Stomach (tissue), 9 donors: ENCODE data around the gene DNAH6. TPM values are rescaled to one million over a fixed set of nuclear protein-coding genes. Genes with fewer than 3 reads are reported as not detected.

Source experiments
- DNase-seq, 2 donors: peaks; one replicate each; pipeline versions ENCODE4 v3.0.0 to v3.0.0-alpha.2; 2013 to 2019
- H3K27ac ChIP-seq, 5 donors: fragments of 200-600 bp in 4 of 5; sonication (generic) in 4 of 5; one replicate each; pipeline ENCODE4 v1.5.1; 2013 to 2019; ENCODE audit warnings: mild to moderate bottlenecking in 1 of 5, moderate library complexity in 1 of 5
- H3K27me3 ChIP-seq, 3 donors: fragments of 200-600 bp; sonication (generic); one replicate each; pipeline ENCODE4 v1.5.1; 2017 to 2019; ENCODE audit warnings: mixed run types in 1 of 3
- H3K36me3 ChIP-seq, 4 donors: fragments of 200-600 bp; sonication (generic); 1 replicate in 3 of 4; 2 replicates in 1 of 4; pipeline ENCODE4 v1.5.1; 2016 to 2019
- H3K4me1 ChIP-seq, 4 donors: fragments of 200-600 bp; sonication (generic); one replicate each; pipeline ENCODE4 v1.5.1; 2016 to 2019
- H3K4me3 ChIP-seq, 4 donors: fragments of 200-600 bp; sonication (generic) in 3 of 4; one replicate each; pipeline ENCODE4 v1.5.1; 2016 to 2019; ENCODE audit warnings: mild to moderate bottlenecking in 1 of 4
- H3K9me3 ChIP-seq, 4 donors: fragments of 200-600 bp; sonication (generic); one replicate each; pipeline ENCODE4 v1.5.1; 2016 to 2019
- EP300 ChIP-seq: sonication (generic); formaldehyde crosslinking; IDR thresholded peaks from one replicate; pipeline ENCODE4 v1.6.1; 2017; ENCODE audit warnings: antibody characterized with exemption
- POLR2A ChIP-seq, 4 donors: fragments of 450-650 bp; IDR thresholded peaks; one replicate each; pipeline ENCODE4 v1.6.1; 2016; ENCODE audit warnings: antibody characterized with exemption in 4 of 4, control low read depth in 2 of 4, mild to moderate bottlenecking in 1 of 4, moderate library complexity in 1 of 4
- POLR2AphosphoS5 ChIP-seq, 3 donors: sonication (generic); formaldehyde crosslinking; IDR thresholded peaks; one replicate each; pipeline ENCODE4 v1.6.1; 2016; ENCODE audit warnings: antibody characterized with exemption in 3 of 3
- WGBS, 5 donors: extraction: QIAGEN DNeasy Blood & Tissue Kit in 3 of 5; methylation state at CpG; one replicate each; pipeline versions ENCODE4 v1.1.5 to v1.1.7; 2013 to 2018; 5-methylcytosine and 5-hydroxymethylcytosine counted together
- intact Hi-C: fragments of 100-400 bp; cut with DNase I; formaldehyde crosslinking; loops from one replicate; pipeline ENCODE4 v1.15.1; 2023; ENCODE audit warnings: low total_unique reads
- polyA plus RNA-seq, 3 donors: library from polyadenylated mRNA; stranded (reverse); fragments of 200-250 nt; gene quantifications; one replicate each; pipeline ENCODE4 v1.2.3, GENCODE V29; 2013
- total RNA-seq, 5 donors: library from RNA; depleted of rRNA; stranded (reverse); fragments of >200 nt; gene quantifications; one replicate each; pipeline versions ENCODE4 v1.1.0 to v1.2.3, GENCODE V29; 2014 to 2016
- TF ChIP-seq, protein P1 (sequence below), 7 experiments: fragments of 450-650 bp in 4 of 7; fragments of 200-600 bp in 3 of 7; sonication (generic) in 3 of 7; IDR thresholded peaks; one replicate each; pipeline ENCODE4 v1.5.1; 2016 to 2019; ENCODE audit warnings: antibody characterized with exemption in 7 of 7, control low read depth in 2 of 7, mild to moderate bottlenecking in 1 of 7
- donor health status: healthy with polysubstance abuse.
- donor health status: Bipolar disorder and iron deficiency.
- donor health status: healthy.

DNAH6 gene
- total and polyA plus RNA-seq, 8 donors: 0.15 to 4.5 (median 0.44) TPM

DNA sequence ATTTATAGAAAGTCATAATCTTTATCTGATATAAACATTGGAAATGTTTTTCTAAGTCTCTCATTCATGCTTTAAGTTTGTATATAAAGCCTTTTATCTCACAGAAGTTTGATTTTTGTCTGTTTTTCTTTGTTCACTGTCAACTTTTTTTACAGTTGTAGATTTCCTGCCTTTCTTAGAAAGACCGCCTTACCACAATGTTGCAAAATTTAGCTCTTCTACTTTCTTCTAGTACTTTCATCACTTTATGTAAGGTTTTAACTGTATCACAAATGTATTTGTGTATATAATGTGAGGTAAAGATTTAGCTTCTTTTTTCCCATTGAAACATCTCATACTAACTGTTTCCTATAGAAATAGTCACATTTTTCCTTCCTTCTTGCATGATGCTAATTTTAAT, 136.1 kb downstream of the DNAH6 start:
- TF ChIP-seq, protein P1, sequence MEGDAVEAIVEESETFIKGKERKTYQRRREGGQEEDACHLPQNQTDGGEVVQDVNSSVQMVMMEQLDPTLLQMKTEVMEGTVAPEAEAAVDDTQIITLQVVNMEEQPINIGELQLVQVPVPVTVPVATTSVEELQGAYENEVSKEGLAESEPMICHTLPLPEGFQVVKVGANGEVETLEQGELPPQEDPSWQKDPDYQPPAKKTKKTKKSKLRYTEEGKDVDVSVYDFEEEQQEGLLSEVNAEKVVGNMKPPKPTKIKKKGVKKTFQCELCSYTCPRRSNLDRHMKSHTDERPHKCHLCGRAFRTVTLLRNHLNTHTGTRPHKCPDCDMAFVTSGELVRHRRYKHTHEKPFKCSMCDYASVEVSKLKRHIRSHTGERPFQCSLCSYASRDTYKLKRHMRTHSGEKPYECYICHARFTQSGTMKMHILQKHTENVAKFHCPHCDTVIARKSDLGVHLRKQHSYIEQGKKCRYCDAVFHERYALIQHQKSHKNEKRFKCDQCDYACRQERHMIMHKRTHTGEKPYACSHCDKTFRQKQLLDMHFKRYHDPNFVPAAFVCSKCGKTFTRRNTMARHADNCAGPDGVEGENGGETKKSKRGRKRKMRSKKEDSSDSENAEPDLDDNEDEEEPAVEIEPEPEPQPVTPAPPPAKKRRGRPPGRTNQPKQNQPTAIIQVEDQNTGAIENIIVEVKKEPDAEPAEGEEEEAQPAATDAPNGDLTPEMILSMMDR (IDR thresholded peaks at IDR 0.05): no peak
- TF ChIP-seq POLR2AphosphoS5 (IDR thresholded peaks at IDR 0.05) (no peak), EP300 (no peak), POLR2A (IDR thresholded peaks at IDR 0.05) (no peak)
- intact Hi-C loops: loop anchor here (10.0 kb wide), 1 partner anchor 212 kb away; no protein-coding TSS in a partner anchor
- H3K4me3 ChIP-seq: no peak overlapping the region
- DNase-seq: no peak
- 72 to 93% (median 83%) methylated on average over 1 of the region's 1 CpG for WGBS, 5 donors
- no peaks in the 10 kb centered on the region for H3K36me3 ChIP-seq
- no peak overlapping the region for H3K27ac ChIP-seq
- H3K9me3 ChIP-seq: no peaks in the 10 kb centered on the region
- no peaks in the 10 kb centered on the region for H3K27me3 ChIP-seq
- H3K4me1 ChIP-seq: no peaks in the 10 kb centered on the region

DNA sequence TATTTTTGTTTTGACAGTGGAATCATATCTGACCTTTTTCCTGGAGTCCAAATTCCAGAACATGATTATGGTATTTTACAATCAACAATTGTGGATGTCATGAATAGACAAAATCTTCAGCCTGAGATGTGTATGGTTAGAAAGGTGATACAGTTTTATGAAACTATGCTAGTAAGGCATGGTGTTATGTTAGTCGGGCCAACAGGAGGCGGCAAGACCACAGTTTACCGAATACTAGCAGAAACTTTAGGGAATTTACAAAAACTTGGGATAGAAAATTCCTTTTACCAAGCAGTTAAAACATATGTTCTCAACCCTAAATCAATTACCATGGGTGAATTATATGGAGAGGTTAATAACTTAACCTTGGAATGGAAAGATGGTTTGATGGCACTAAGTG, 137.0 kb downstream of the DNAH6 start:
- H3K27me3 ChIP-seq: no peaks in the 10 kb centered on the region
- H3K9me3 ChIP-seq: no peaks in the 10 kb centered on the region
- H3K36me3 ChIP-seq: no peaks in the 10 kb centered on the region
- no peak overlapping the region for H3K27ac ChIP-seq
- no peak for TF ChIP-seq EP300
- TF ChIP-seq POLR2AphosphoS5 (IDR thresholded peaks at IDR 0.05): no peak
- intact Hi-C loops: loop anchor here (10.0 kb wide), 1 partner anchor 211 kb away; no protein-coding TSS in a partner anchor
- no peak for DNase-seq
- WGBS, 5 donors: 92 to 99% (median 93%) methylated on average over 3 of the region's 3 CpGs
- no peak overlapping the region for H3K4me3 ChIP-seq
- no peaks in the 10 kb centered on the region for H3K4me1 ChIP-seq

DNA sequence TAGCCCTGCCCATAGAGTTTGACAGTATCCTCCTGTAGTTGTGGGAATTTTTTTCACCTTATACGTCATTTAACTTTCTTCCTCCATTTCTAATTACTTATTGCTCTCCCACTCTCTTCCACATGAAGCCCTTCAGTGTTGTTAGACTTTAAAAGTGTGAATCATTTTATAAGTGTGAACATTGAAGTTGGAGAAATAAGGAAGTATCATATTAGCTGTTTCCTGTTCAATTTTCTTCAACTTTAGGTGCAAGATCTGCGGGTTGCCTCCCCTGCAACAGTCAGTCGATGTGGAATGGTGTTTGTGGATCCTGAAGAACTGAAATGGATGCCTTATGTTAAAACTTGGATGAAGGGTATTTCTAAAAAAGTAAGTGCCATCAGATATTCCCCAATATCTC, 138.1 kb downstream of the DNAH6 start:
- Histone ChIP-seq H3K9me3 (no peaks in the 10 kb centered on the region), H3K36me3 (no peaks in the 10 kb centered on the region), H3K27ac (no peak overlapping the region), H3K27me3 (no peaks in the 10 kb centered on the region), H3K4me3 (no peak overlapping the region), H3K4me1 (no peaks in the 10 kb centered on the region)
- no peak for TF ChIP-seq POLR2A (IDR thresholded peaks at IDR 0.05)
- TF ChIP-seq, protein P1 (IDR thresholded peaks at IDR 0.05): no peak
- no peak for TF ChIP-seq EP300
- no peak for TF ChIP-seq POLR2AphosphoS5 (IDR thresholded peaks at IDR 0.05)
- WGBS, 5 donors: 82 to 89% (median 86%) methylated on average over 3 of the region's 3 CpGs
- intact Hi-C loops: loop anchor here (10.0 kb wide), 1 partner anchor 210 kb away; no protein-coding TSS in a partner anchor
- DNase-seq: no peak

DNA sequence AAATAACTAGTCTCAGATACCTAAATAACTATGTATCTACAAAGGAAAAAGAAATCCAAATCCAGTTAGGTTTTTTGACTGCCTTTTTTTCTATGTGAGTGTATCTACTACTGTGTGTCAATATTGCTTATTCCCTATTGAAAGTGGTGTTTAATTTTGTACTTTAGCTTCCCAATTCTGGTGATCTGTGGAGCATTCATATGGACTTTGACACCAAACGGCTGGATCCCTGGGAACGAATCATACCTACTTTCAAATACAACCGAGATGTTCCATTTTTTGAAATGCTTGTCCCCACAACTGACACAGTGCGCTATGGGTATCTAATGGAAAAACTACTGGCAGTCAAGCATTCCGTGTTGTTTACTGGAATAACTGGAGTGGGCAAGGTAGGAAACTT, 152.8 kb downstream of the DNAH6 start:
- Histone ChIP-seq H3K4me1 (no peaks in the 10 kb centered on the region), H3K4me3 (no peak overlapping the region), H3K36me3 (no peaks in the 10 kb centered on the region), H3K27me3 (no peaks in the 10 kb centered on the region), H3K9me3 (peaks cover 0 to 4% (median 0%) of the 10 kb centered on the region in 4 donors), H3K27ac (no peak overlapping the region)
- DNase-seq: no peak
- intact Hi-C loops: no loop called here
- 78 to 94% (median 87%) methylated on average over 5 of the region's 5 CpGs for WGBS, 5 donors
- no peak for TF ChIP-seq POLR2A (IDR thresholded peaks at IDR 0.05)
- TF ChIP-seq, protein P1 (IDR thresholded peaks at IDR 0.05): no peak
- TF ChIP-seq EP300: no peak
- no peak for TF ChIP-seq POLR2AphosphoS5 (IDR thresholded peaks at IDR 0.05)

DNA sequence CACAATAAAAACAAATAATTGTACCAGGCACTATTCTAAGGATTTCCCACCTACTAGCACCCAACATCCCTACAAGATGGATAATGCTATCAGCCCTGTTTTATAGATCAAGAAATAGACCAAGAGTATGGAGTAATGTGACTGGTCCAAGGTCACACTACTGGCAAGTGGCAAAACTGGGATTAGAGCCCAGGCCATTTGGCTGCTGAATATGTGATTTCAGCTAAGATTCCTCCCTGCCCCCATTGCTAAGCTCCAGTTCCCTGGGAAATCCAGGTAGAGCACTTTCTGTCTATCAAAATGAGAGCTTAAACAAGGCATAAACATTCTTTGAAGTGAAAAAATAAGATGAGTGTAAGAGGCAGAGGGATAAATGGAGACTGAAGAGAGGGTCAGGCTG, 157.8 kb downstream of the DNAH6 start:
- no peak for DNase-seq
- no peak overlapping the region for H3K4me3 ChIP-seq
- H3K27me3 ChIP-seq: no peaks in the 10 kb centered on the region
- no peaks in the 10 kb centered on the region for H3K4me1 ChIP-seq
- intact Hi-C loops: no loop called here
- H3K9me3 ChIP-seq: no peaks in the 10 kb centered on the region
- TF ChIP-seq EP300 (no peak), POLR2A (IDR thresholded peaks at IDR 0.05) (no peak), POLR2AphosphoS5 (IDR thresholded peaks at IDR 0.05) (no peak)
- TF ChIP-seq, protein P1 (IDR thresholded peaks at IDR 0.05): no peak
- H3K36me3 ChIP-seq: no peaks in the 10 kb centered on the region
- no peak overlapping the region for H3K27ac ChIP-seq
